C1 segment of cervical spinal cord (tissue), 14 donors: ENCODE measurements around the gene GDF10.
A peak's percentile ranks its signal among the peaks of the same experiment; 100 is the strongest.

ENCODE experiments used
- DNase-seq, 14 donors: peaks; one replicate each; lab custom pipeline; 2025; lab: John Stamatoyannopoulos, UW

Gene GDF10, protein sequence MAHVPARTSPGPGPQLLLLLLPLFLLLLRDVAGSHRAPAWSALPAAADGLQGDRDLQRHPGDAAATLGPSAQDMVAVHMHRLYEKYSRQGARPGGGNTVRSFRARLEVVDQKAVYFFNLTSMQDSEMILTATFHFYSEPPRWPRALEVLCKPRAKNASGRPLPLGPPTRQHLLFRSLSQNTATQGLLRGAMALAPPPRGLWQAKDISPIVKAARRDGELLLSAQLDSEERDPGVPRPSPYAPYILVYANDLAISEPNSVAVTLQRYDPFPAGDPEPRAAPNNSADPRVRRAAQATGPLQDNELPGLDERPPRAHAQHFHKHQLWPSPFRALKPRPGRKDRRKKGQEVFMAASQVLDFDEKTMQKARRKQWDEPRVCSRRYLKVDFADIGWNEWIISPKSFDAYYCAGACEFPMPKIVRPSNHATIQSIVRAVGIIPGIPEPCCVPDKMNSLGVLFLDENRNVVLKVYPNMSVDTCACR

DNA sequence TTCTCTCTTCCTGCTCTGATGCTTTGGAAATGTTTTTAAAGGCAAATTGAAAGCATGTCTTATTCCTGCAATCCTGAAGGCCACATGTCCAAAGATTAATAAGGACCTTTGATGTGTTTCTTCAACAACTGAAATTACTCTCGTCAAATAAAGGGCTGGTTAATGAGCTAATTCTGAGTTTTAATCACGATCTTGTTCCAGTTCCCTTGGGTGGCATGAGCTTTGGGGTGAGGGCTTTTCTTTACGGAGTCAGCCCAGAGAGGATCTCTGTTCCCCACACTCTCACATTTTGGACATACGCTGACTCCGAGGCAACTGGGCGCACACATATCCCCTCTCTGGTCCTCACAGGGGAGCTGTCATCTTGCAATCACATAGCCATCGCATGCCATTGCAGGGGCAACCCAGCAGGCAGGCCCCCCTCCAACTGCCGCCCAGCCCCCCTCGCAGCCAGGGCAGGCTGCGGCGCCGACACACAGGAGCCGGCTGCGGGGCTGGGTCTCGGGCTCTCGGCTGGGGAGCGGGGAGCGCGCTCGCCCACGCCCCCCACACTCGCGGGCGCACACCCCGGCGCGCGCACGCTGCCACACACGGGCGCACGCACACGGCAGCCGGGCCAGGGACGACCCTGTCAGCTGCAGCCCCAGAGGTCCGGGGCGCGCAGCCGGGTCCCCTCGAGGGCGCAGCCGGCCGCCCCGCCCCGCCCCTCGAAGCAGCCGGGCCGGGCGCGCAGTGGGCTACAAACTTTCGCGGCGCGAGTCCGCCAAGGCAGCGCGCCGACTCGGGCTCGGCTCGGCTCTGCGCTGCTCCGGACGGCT lies at the start of gene GDF10:
GDF10 (plus strand) TSS at position 587 of the 818 bp plus-strand sequence. CDS start 455 bp downstream, outside the sequence.
- no peak for DNase-seq

DNA sequence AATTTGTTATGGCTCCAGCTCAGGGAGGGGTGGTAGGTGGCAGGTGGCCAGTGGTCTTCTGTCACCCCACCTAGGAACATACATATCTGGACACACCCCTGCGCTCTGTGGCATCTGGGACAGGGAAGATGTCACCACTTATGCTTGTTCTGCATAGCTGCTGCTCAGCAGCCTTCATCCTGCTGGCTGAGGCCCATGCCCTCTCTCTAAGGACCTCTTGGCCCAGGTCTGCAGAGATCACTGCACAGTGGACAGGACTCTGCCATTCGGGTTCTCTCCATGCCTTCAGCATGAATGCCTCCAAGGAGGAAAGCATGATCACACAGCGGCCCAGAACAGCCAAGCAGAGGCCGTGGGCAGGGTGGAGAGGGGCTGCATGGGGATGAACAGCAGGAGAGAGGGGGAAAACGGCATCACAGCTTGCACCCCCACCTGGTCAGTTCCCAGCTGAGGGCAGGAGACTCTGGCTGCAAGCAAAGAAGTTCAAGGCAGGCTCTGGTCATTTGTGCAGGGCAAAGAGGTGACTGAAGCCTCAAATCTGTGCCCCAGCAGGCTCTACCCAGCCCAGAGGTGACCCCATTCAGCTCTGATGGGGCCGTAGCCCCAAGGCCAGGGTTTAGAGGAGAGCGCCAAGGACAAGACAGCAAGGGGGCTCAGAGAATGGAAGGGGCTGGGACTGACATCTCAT lies 47.8 kb upstream of the GDF10 start:
- no peak for DNase-seq

DNA sequence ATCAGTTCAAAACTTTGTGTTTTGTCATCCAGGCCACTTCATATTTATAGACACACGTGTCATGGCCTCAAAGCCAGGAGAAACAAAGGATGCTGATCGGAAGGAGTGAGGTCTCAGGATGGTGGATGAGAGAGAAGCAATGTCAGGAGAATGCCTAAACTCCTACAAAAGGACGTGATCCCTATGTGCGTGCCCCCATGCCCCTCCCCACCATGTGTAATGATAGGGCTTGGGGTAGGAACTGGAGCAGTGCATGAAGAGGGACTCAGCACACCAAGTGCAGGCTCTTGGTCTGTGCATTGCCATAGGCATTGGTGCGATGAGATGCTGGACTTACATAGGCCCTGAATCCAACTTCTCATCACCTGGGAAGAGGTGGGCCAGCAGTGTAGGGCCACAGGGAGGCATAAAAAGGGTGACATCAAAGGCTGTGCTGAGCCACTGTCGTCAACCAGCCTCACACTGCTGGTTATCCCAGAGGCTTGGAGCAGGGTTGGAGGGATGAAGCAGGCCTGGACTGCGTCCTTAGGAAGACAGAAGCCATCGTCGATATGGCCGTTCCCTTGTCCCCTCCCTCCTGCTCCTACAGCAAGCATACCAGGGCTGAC lies 46.9 kb upstream of the GDF10 start:
- no peak for DNase-seq

DNA sequence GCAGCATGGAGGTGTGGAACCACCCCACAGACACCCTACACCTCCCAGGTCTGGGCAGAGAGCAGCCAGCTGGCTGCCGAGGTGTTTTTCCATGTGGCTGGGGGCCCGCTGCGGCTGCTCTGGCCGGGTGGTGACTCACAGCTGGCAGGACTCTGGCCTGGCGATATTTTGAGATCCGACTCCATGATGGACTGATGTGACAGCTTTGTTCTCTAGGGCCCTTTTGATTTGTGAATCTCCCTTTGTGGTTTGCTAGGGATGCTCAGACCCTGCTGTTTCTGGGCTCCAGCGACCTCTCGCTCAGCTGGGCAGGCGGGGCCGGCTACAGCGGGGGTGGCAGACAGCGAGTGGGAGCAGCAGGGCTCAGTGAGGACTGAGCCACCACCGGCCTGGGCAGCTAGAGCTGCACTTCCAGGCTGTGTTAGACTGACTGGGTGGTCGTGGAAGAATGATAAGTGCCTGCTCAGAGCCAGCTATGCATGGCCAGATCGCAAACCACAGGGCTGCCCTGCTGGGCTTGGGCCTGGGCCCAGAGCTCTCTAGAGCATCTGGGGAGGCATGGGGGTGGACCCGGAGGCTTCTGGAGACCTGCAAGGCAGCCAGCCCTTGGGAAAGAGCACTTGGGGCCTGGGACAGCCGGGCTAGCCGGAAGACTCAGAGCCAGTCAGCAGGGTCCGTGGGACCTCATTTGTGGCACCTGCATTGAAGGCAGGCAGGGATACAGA lies 46.2 kb upstream of the GDF10 start:
- DNase-seq = peak in 3 of 14 donors; percentile 13 to 40 (median 17)

DNA sequence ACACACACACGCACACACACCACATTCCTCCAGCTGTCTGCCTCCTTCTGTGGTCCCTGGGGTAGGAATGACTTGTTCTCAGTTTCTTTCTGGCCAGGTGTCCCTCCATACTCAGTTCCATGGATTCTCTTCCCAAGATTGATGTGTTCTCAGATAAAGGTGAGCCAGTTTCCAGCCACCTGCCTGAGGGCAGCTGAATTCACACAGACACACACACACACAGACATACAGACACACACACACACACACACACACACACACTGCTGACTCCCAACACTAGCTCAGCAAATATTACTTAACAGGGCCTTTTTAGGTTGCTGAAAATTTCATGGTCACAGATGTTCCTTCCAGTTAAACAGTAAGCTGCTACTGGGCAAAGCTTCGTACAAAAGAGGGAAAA lies 45.4 kb upstream of the GDF10 start:
- no peak for DNase-seq

DNA sequence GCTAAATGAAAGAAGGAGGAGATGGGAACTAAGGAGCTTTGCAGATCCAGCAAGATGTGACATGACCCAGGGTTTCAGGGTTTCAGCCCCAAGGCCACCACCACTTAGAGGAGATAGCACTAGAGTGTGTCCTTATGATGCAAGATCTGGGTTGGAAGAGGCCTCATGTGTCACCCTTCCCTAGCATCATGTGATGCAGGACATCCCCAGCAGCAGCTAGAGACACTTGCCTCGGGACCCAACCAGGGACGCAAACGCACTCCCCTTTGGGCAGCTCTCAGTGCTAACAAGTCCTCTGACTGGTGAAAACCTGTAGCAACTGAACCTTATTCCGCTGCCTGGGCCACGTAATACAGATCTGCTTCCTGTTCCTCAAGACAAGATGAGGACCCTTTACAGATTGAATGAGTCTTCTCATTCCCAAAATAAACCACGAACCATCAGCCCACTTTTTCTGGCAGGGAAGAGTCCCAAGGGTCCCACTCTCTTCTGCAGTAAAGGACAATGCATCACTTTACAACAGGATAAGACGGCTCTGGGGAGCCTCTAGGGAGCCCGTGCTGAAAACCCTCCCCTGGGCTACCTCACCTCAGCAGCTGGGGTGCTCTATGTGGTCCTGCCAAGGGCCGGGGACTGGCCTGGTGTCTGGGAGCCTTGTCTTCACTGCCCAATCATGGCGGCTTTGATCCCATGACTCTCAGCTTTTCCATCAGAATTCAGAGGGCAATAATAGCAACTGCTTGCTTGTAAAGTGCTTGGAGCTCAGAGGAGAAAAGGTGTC lies 44.8 kb upstream of the GDF10 start:
- DNase-seq = no peak

DNA sequence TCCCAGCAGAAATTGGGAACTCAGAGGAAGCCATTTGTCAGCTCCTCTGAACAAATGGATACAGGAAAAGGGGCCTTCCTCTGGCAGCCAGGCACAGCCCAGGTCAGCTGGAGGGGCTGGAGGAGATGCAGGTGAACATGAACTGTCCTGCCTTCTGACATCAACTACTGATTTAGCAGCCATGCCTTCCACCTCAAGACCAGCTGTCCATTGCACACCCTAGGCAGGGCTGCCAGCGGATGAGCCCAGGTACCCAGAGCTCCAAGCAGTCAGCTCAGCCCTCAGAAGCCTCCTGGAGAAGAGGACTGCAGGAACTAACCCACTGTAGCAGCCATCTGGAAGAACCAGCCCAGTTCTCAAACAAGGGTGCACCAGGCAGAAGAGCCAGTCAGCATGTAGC lies 44.1 kb upstream of the GDF10 start:
- no peak for DNase-seq

DNA sequence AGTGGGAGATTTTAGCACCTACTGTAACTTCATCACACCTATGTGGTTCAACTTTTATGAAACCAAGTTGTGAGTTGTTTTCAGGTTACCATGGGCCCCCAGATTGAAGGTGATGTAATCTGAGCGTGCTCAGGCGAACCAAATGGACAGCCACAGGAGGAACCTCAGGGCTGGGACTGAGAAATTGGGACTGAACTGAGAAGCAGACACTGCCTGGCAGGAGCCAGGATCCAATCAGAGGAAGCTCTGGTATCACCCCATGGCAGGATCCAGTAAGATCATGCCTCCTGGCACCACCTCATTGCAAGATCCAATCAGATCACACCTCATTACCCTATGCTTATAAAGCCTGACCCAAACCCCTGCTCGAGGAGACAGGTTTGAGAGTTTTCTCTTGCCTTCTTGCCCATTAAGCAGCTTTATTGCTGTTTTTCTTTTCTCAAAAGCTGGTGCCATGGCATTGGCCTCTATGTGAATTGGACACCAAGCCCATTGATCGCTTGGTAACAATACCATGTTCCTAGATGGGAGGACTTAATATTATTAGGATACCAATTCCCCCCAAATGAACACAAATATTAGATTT lies 43.2 kb upstream of the GDF10 start:
- DNase-seq = no peak

DNA sequence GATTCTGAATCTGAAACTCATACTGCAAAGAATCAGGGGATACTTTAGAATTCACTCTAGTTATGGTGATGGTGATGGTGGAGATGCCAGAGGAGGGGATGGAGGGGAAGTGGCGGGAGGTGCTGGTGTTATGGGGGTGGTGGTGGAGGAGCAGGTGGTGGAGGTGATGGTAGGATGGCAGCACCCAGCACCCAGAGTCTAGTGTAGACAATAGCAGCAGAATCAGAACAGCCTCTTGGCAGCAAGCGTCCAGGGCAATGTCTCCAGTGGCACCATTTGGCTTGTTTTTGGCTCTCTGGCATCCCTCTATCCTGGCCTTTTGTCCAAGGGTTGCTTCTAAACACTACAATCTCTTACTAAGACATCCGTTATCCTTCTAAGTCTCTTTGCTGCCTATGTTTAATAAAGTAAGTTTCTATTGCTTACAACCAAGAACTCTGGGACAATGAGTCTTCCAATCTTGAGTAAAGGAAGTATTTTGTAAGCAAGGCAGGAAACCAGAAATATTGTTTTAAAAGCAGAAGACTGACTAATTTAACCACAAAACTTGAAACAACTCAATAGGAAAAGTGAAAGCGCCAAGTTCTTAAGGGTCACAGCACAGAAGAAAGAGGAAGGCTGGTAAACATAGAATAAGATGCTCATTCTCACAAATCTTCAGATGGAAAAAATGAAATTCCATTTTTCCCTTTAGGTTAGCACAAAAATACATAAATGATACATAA lies 42.4 kb upstream of the GDF10 start:
- DNase-seq = no peak

DNA sequence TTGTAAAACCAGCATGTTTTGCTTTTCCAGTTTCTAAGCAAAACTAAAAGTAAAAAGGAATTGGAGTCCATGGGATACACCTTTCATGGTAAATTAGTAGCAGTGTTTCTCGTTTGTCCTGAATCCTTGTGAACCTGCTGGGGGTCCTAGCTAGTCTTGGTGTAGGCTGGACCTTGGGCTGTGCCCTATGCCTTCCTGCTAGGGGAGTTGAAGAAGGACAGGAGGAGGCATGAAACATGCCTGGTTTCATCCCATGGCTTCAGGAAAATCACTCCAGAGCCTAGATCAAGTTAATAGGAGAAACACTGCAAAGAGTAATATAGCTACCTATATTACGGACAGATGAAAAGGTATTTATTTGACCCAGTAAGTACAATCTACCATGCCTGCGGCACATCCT lies 41.1 kb upstream of the GDF10 start:
- no peak for DNase-seq

DNA sequence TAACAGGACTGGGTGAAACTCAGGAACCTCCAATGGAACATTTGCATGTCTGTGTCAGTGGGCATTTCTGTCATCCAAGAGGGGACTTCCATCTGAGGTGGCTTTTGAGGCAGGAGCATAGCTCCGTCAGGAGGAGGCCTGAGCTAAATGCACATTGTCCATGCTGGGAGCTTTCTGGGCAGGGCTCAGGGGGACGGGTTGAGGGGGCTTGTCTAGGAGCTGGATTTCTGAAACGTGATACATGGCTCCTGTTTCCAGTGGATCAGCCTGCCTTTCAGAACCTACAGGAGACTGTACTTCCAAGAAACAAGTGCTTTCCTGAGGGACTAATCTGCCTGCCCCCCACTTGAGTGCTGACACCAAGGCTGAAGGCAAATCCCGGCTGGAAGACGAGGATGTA lies 40.5 kb upstream of the GDF10 start:
- DNase-seq = no peak

DNA sequence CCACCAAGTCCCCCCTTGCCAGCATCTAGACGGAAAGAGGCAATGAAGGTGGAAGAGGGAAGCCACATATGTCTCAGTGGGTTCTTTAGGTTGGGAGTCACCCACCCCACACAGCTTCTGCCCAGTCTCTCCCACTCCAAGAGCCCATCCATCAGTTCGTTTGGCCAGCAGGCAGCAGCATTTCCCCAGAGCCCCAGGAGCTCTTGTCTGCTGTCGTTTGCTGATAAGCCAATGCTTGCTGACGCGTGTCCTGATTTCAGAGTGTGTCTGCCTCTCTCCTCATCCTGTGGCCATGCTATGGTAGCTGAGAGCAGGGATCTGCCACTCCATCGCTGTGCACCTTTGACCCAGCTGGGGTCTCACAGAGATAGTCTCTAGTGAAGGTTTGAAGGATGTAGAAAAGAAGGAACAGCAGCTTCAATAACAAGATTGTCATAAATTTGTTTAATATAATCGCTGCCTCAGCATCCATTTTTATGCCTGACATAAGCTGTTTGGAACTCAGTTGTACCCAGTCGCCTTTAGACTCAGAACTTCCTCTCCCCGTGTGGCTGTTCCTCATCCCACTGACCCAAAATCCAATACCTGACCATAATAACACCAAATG lies 39.4 kb upstream of the GDF10 start:
- DNase-seq = no peak

DNA sequence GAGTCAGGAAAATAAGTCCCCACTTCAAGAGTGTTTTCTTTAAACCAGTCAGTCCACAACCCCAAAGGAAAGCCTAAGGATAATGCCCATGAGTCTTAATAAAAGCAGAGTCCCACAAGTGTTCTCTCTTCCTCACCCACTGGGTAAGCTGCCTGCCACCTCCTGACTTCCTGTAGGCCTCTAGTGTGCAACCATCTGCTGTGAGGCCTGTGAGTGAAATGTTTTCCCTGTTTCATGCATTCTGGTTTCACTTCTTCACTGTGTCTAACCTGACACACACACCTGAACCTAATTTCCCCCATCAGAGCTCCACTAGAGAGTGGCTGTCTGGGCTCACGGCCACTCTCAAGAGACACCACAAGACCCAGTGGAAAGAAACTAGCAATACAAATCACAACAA lies 38.9 kb upstream of the GDF10 start:
- DNase-seq = peak in 1 of 14 donors; percentile 18

DNA sequence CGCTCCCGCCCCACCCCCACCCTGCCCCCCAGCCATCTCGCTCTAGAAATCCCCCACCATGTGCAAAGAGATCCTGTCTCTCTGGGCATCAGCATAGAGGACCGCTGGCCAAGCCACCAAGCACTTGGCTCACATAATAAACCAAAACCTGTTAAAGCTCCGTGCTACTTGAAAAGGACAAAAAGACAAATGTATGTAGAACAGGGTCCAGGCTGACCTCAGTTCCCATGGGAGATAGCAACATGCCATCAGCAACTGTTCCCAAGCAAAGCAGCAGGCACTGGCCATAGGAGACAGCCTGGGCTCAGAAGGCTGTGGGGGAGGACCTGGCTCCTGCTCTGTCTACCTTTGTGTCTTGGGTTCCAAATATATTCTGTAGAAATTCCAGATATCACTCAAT lies 38.4 kb upstream of the GDF10 start:
- no peak for DNase-seq

DNA sequence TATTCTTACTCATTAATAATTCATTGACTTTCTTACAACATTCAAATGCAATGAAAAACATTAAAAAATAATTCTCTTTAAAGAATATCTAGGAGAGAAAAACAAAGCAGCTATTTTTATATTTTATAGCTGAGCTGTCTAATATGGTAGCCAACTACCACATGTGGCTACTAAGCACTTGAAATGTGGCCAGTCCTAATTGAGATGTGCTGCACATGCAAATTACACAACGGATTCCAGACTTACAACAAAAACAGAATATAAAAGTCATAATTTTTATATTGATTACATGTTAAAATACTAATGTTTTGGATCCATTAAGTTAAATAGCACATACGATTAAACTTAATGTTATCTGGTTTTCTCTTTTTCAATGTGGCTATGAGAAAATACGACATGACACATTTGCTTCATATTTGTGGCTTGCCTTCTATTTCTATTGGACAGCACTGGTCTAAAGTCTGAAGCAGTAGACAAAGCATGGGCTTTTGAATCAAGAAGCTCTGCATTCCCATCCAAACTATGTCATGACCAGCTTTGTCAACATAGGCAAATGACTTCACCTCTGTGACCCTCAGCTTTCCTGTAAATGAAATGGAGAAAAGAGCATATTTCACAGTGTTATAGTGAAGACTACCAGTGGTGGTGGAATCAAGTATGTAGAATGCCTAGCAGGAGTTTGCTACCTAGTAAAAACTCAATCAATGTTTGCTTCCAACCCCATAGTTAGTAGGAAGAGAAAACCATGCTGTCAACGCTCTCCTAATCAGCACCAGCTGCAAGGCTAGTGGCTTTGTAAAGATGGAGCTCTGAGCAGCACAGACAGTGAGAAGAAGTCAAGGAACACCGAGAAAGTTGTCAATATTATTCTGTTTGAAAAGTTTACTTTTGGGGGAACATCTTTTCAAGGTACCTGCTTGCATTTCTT lies 37.1 kb upstream of the GDF10 start:
- no peak for DNase-seq

DNA sequence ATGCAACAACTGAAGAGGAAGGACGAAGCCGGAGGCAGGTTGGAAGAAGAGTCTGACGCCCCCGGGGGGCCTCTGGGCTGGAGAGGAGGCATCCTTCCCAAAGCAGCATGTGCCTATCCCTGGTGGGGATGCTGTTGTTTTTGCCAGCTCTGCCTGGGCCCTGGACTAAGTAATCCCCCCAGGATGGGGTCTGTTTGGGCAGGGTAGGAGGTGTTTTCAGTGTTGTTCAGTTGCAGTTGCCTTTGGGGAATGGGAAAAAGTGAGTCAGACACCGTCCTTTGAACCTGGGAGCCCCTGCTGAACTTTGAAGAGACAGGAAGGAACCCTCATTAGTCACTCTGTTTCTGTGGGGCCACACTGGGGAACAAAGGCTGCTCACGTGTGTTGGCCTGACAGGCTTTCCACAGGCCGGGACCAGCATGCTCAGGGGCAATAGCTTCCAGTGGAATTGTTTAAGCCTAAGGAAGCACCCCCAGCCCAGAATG lies 35.2 kb upstream of the GDF10 start:
- DNase-seq = no peak

DNA sequence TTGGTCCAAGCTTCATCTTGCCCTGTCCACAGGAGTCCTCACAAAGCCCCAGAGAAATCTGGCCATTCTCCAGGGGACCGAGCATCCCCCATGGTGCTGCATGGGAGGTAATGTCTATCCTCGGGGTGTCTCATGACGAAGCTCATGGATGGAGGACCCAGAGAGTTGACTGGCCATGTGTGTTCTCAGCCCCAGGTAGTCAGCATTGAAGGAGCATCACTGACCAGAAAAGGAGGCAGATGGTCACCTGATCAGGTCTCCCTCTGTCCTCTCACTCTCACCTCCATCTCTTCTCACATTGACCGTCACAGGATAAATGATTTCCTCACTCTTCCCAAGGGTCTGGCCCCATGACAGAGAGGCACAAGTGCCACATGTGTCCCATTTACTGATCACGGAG lies 33.4 kb upstream of the GDF10 start:
- no peak for DNase-seq
